Thyroid gland (tissue), 4 donors: ENCODE measurements around the gene ADAMTS12.

Experiments
- CTCF ChIP-seq, 6 experiments: fragments of 200-600 bp in 3 of 6; fragments of 450-650 bp in 3 of 6; sonication (generic) in 3 of 6; IDR thresholded peaks; one replicate each; pipeline ENCODE4 v1.5.1; 2016 to 2019; ENCODE audit warnings: antibody characterized with exemption in 6 of 6, mild to moderate bottlenecking in 2 of 6, inconsistent platforms in 1 of 6, moderate library complexity in 1 of 6
- POLR2A ChIP-seq, 2 donors: fragments of 450-650 bp; IDR thresholded peaks; one replicate each; pipeline ENCODE4 v1.6.1; 2017; ENCODE audit warnings: antibody characterized with exemption in 2 of 2, mild to moderate bottlenecking in 2 of 2, moderate library complexity in 1 of 2

- TF ChIP-seq POLR2A (IDR thresholded peaks at IDR 0.05) (no peak), CTCF (IDR thresholded peaks at IDR 0.05) (no peak)
These were observed 180.6 kb downstream of the ADAMTS12 start for GRCh38 chr5:33711094-33711679.
